Measurements from ENCODE around the gene EPHA1. TPM values are rescaled to one million over a fixed set of nuclear protein-coding genes. Genes with fewer than 3 reads are reported as not detected.

Gene EPHA1
- total and polyA plus RNA-seq, 2 of the 4 experiments (the other 2 are of a cell fraction), result 0.10 TPM; not detected in 1

DNA sequence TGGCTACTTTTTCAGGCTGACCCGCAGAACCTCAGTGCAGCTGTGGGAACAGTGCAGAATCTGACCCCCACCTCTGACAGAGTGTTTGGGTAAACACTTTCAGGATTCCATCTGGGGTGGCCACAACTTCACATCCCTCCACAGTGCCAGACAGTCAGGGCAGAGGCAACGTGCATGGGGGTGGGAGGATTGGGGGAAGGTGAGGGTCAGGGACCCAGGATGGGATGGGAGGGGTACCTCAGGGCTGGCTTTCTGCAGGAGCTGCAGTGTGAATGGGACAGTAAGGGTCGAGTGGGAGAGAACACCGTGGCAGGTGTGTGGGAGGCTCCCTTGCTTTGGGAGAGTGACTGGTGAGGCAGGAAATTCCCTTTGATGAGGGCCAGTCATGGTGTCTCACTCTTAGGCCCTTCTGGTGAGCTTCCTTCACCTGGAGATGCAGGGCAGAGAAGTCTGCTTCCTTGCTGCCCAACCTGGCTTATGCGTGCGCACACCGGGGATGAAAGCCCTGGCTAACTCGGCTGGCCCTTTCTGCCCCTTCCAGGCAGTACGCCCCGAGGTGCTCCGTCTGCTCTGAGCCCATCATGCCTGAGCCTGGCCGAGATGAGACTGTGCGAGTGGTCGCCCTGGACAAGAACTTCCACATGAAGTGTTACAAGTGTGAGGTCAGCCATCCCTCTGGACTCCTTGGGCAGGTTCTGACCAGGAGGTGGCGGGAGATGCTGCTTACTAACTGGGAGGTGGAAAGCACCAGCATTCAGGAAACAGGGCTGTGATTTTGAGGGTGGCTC, 19.1 kb downstream of the EPHA1 start:
- POLR2A ChIA-PET (ENCODE audit: unreplicated experiment), result no interaction called here
- dilution Hi-C loops (cut with HindIII; ENCODE audit: low sequenced_read_pairs, unreplicated experiment), result no loop called here
- no peak overlapping the region for H3K56ac ChIP-seq (ENCODE audit: extremely low read depth, insufficient read depth, low read length)
- no peak overlapping the region for H2BK20ac ChIP-seq (ENCODE audit: low read depth, low read length)
- in situ Hi-C loops (cut with MboI; ENCODE audit: low sequenced_read_pairs), result no loop called here
- no peak overlapping the region for H2AK5ac ChIP-seq (ENCODE audit: low read depth, low read length)
- no peak overlapping the region for H4K91ac ChIP-seq (ENCODE audit: insufficient read depth, low read depth, low read length)
- H3K9me1 ChIP-seq (ENCODE audit: insufficient read depth, low read length), result peaks cover 40% of the 10 kb centered on the region
- 79% methylated on average over 6 of the region's 15 CpGs; no CpG with 5 or more reads in 1 of the 2 experiments for WGBS, 2 experiments (ENCODE audit: extremely low coverage in 2 of 2, insufficient read length in 1 of 2)
- no peak overlapping the region for H3K18ac ChIP-seq (ENCODE audit: low read depth, low read length)
- peaks cover 80% of the 10 kb centered on the region for H3K36me3 ChIP-seq (ENCODE audit: control insufficient read depth, insufficient read depth, low read length)
- no peak overlapping the region for H4K8ac ChIP-seq (ENCODE audit: low read depth in 2 of 2, low read length in 2 of 2)
- no peak overlapping the region for H3K4me2 ChIP-seq (ENCODE audit: low read depth, low read length)
- no peak overlapping the region for H2BK15ac ChIP-seq (ENCODE audit: low read depth, low read length)
- H3K27me3 ChIP-seq (ENCODE audit: control insufficient read depth, insufficient read depth, low read length), result no peaks in the 10 kb centered on the region
- intact Hi-C loops (cut with micrococcal nuclease), result loop anchor here (5.0 kb wide), 1 partner anchor 103 kb away; no protein-coding TSS in a partner anchor
- H3K4ac ChIP-seq (ENCODE audit: low read depth, low read length), result no peak overlapping the region
- H4K20me1 ChIP-seq (ENCODE audit: insufficient read depth, low read length), result peaks cover 97% of the 10 kb centered on the region
- H4K5ac ChIP-seq (ENCODE audit: low read depth, low read length), result no peak overlapping the region
- no peak overlapping the region for H3K14ac ChIP-seq (replicated peaks; ENCODE audit: low read depth, low read length)
- H3K27ac ChIP-seq (ENCODE audit: insufficient read depth, low read length), result no peak overlapping the region
- no peak overlapping the region for H2AK9ac ChIP-seq (replicated peaks; ENCODE audit: low read depth, low read length, poor library complexity)
- H3K9ac ChIP-seq (ENCODE audit: low read depth, low read length), result no peak overlapping the region
- TF ChIP-seq RFX5 (IDR thresholded peaks at IDR 0.05; ENCODE audit: low read depth, low read length), result no peak
- TF ChIP-seq CHD1 (IDR thresholded peaks at IDR 0.05; ENCODE audit: low read depth, low read length), result no peak
- 0 out of 2 replicates have a peak, but pooled peaks have one; percentile 6 for TF ChIP-seq RAD21 (IDR thresholded peaks at IDR 0.05; ENCODE audit: low read length)
- TF ChIP-seq MAZ (IDR thresholded peaks at IDR 0.05; ENCODE audit: borderline replicate concordance, low read depth, low read length), result no peak
- no peak for TF ChIP-seq NFE2L2 (IDR thresholded peaks at IDR 0.05; ENCODE audit: low read depth, low read length)
- no peak for TF ChIP-seq FOS (IDR thresholded peaks at IDR 0.05; ENCODE audit: low read depth, low read length)
- TF ChIP-seq, protein P1, sequence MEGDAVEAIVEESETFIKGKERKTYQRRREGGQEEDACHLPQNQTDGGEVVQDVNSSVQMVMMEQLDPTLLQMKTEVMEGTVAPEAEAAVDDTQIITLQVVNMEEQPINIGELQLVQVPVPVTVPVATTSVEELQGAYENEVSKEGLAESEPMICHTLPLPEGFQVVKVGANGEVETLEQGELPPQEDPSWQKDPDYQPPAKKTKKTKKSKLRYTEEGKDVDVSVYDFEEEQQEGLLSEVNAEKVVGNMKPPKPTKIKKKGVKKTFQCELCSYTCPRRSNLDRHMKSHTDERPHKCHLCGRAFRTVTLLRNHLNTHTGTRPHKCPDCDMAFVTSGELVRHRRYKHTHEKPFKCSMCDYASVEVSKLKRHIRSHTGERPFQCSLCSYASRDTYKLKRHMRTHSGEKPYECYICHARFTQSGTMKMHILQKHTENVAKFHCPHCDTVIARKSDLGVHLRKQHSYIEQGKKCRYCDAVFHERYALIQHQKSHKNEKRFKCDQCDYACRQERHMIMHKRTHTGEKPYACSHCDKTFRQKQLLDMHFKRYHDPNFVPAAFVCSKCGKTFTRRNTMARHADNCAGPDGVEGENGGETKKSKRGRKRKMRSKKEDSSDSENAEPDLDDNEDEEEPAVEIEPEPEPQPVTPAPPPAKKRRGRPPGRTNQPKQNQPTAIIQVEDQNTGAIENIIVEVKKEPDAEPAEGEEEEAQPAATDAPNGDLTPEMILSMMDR (conservative IDR thresholded peaks at IDR 0.05; ENCODE audit: low read depth, low read length), result 0 out of 2 replicates have a peak, but pooled peaks have one; percentile 4
- no peak for TF ChIP-seq MAFK (IDR thresholded peaks at IDR 0.05; ENCODE audit: low read depth, low read length)
- no peak overlapping the region for H2BK5ac ChIP-seq (ENCODE audit: low read depth, low read length, poor library complexity, severe bottlenecking)
- BruUV-seq (replicated peaks), result no TSS peak
- no peak overlapping the region for H3K4me3 ChIP-seq (ENCODE audit: insufficient read depth, low read depth, low read length)
- DNase-seq, result no peak
- peak overlapping the region; percentile 5 for H2AFZ ChIP-seq (replicated peaks; ENCODE audit: low read length, poor library complexity)
- H3K9me3 ChIP-seq (ENCODE audit: control insufficient read depth, insufficient read depth, low read length), result no peaks in the 10 kb centered on the region
- ATAC-seq (ENCODE audit: low read depth), result no peak
- H2BK120ac ChIP-seq (ENCODE audit: low read depth, low read length), result no peak overlapping the region
- peaks cover 24 to 79% of the 10 kb centered on the region in 2 experiments; a peak in 3 of 4 replicates for H3K79me1 ChIP-seq (ENCODE audit: low read depth in 1 of 2, low read length in 2 of 2)
- CTCF ChIA-PET, result no interaction called here
- no peak overlapping the region for H3K23ac ChIP-seq (ENCODE audit: low read depth, low read length)
- H3K4me1 ChIP-seq (ENCODE audit: control insufficient read depth, insufficient read depth, low read length), result peaks cover 54% of the 10 kb centered on the region

Measured in IMR-90 (cell line).